Measurements from ENCODE around the gene SORBS2.

GRCh38 chr4:185852961-185853360 lies 41.0 kb upstream of the SORBS2 start:
- TF ChIP-seq CTCF (IDR thresholded peaks at IDR 0.05): no peak
- no peak for TF ChIP-seq EP300 (IDR thresholded peaks at IDR 0.05)
- no peak for TF ChIP-seq POLR2A (IDR thresholded peaks at IDR 0.05)
- no peak for TF ChIP-seq POLR2AphosphoS5 (IDR thresholded peaks at IDR 0.05)
